H1 (cell line): ENCODE results near the gene SLC35A2. TPM values are rescaled to one million over a fixed set of nuclear protein-coding genes. Genes with fewer than 3 reads are reported as not detected.

ENCODE experiments used
- CTCF ChIA-PET: fragments of 300-600 bp; sonication (Branson Sonifier 250); formaldehyde crosslinking; loops from one replicate; lab custom pipeline; 2021; ENCODE audit not compliant: partially characterized antibody; lab: Charles Lee
- POLR2A ChIA-PET: fragments of 300-600 bp; sonication (Branson Sonifier 250); formaldehyde crosslinking; loops from one replicate; lab custom pipeline; 2021; ENCODE audit warnings: inconsistent platforms; ENCODE audit not compliant: partially characterized antibody; lab: Charles Lee
- DNase-seq, 2 experiments: peaks; one replicate each; pipeline versions ENCODE4 v3.0.0 to v3.0.0-alpha.2; 2010 to 2022; ENCODE audit warnings: low spot score in 2 of 2, low read depth in 1 of 2, mixed read lengths in 1 of 2
- FAIRE-seq: peaks from 2 replicates; lab custom pipeline; 2011; peaks lifted over from hg19 to GRCh38; lab: Jason Lieb, UNC
- H2AFZ ChIP-seq: 2 replicates; pipeline ENCODE4 v1.8.1; 2012; ENCODE audit warnings: low read length, inconsistent platforms
- H2AK5ac ChIP-seq: 2 replicates; pipeline ENCODE4 v1.6.1; 2013; ENCODE audit warnings: low read depth, low read length
- H2BK120ac ChIP-seq: replicated peaks from 2 replicates; pipeline ENCODE3; 2013; ENCODE audit warnings: low read depth, low read length, inconsistent platforms
- H2BK12ac ChIP-seq: 2 replicates; pipeline ENCODE4 v1.6.1; 2013; ENCODE audit warnings: low read depth, low read length
- H2BK15ac ChIP-seq: 2 replicates; pipeline ENCODE4 v1.6.1; 2013; ENCODE audit warnings: low read length
- H2BK20ac ChIP-seq: 2 replicates; pipeline ENCODE4 v1.6.1; 2013; ENCODE audit warnings: low read length
- H2BK5ac ChIP-seq: 2 replicates; pipeline ENCODE4 v1.6.1; 2013; ENCODE audit warnings: low read depth, low read length
- H3K14ac ChIP-seq: 2 replicates; pipeline ENCODE4 v1.6.1; 2013; ENCODE audit warnings: inconsistent platforms; ENCODE audit not compliant: insufficient read length
- H3K18ac ChIP-seq: 2 replicates; pipeline ENCODE4 v1.6.1; 2013; ENCODE audit warnings: low read length; ENCODE audit errors: extremely low read depth
- H3K23ac ChIP-seq: 2 replicates; pipeline ENCODE4 v1.6.1; 2013; ENCODE audit warnings: inconsistent platforms; ENCODE audit not compliant: insufficient read length
- H3K23me2 ChIP-seq: 2 replicates; pipeline ENCODE4 v1.6.1; 2013; ENCODE audit warnings: low read depth, low read length
- H3K27ac ChIP-seq: 2 replicates; pipeline ENCODE4 v1.6.1; 2011; ENCODE audit warnings: low read depth, low read length, inconsistent platforms
- H3K27me3 ChIP-seq, 4 experiments: replicated peaks in 1 of 4; 1 replicate in 1 of 4; 2 replicates in 3 of 4; pipeline versions ENCODE4 v1.6.1 to v1.8.1; 2011 to 2013; ENCODE audit warnings: low read length in 3 of 4, mild to moderate bottlenecking in 3 of 4, inconsistent platforms in 2 of 4, mixed read lengths in 2 of 4, moderate library complexity in 1 of 4; ENCODE audit not compliant: control insufficient read depth in 3 of 4, insufficient read depth in 3 of 4; ENCODE audit errors: extremely low read depth in 1 of 4
- H3K36me3 ChIP-seq, 4 experiments: 2 replicates each; pipeline versions ENCODE4 v1.6.1 to v1.8.1; 2011 to 2013; ENCODE audit warnings: mild to moderate bottlenecking in 4 of 4, low read length in 3 of 4, moderate library complexity in 2 of 4, control low read depth in 1 of 4, inconsistent platforms in 1 of 4; ENCODE audit not compliant: insufficient read depth in 4 of 4, control insufficient read depth in 2 of 4
- H3K4ac ChIP-seq: replicated peaks from 2 replicates; pipeline ENCODE3; 2013; ENCODE audit warnings: low read length, low read depth, mixed read lengths, inconsistent platforms; ENCODE audit not compliant: insufficient read length
- H3K4me1 ChIP-seq, 4 experiments: replicated peaks in 1 of 4; 1 replicate in 1 of 4; 2 replicates in 3 of 4; pipeline versions ENCODE4 v1.6.1 to v1.8.1; 2011 to 2013; ENCODE audit warnings: low read length in 3 of 4, inconsistent platforms in 2 of 4, mixed read lengths in 1 of 4; ENCODE audit not compliant: insufficient read depth in 4 of 4, control insufficient read depth in 3 of 4
- H3K4me2 ChIP-seq, 2 experiments: 2 replicates each; pipeline versions ENCODE4 v1.6.1 to v1.8.1; 2011 to 2013; ENCODE audit warnings: low read depth in 2 of 2, low read length in 2 of 2, control low read depth in 1 of 2, inconsistent platforms in 1 of 2, mild to moderate bottlenecking in 1 of 2; ENCODE audit not compliant: insufficient read depth in 1 of 2
- H3K4me3 ChIP-seq, 4 experiments: fragments of 200-600, 300-600 bp in 1 of 4; sonication (generic), shearing (Covaris generic), sonication (Bioruptor Twin) in 1 of 4; 2 replicates each; pipeline versions ENCODE4 v1.5.1 to v1.8.1; 2011 to 2016; ENCODE audit warnings: low read length in 4 of 4, low read depth in 3 of 4, control low read depth in 2 of 4, inconsistent platforms in 2 of 4, mild to moderate bottlenecking in 2 of 4, mixed read lengths in 1 of 4, moderate library complexity in 1 of 4; ENCODE audit not compliant: insufficient read depth in 2 of 4; ENCODE audit errors: extremely low read depth in 1 of 4
- H3K56ac ChIP-seq: replicated peaks from 2 replicates; pipeline ENCODE3; 2013; ENCODE audit warnings: low read depth, mild to moderate bottlenecking, mixed read lengths, low read length, inconsistent platforms; ENCODE audit not compliant: insufficient read length
- H3K79me1 ChIP-seq: 2 replicates; pipeline ENCODE4 v1.6.1; 2013; ENCODE audit warnings: low read depth, low read length, control low read depth
- H3K79me2 ChIP-seq, 2 experiments: 2 replicates each; pipeline versions ENCODE4 v1.6.1 to v1.8.1; 2012 to 2013; ENCODE audit warnings: low read length in 2 of 2, mild to moderate bottlenecking in 2 of 2, inconsistent platforms in 1 of 2; ENCODE audit not compliant: insufficient read depth in 2 of 2, control insufficient read depth in 1 of 2
- H3K9ac ChIP-seq, 4 experiments: replicated peaks in 1 of 4; 1 replicate in 1 of 4; 2 replicates in 3 of 4; pipeline versions ENCODE4 v1.6.1 to v1.8.1; 2011 to 2013; ENCODE audit warnings: low read depth in 3 of 4, low read length in 3 of 4, control low read depth in 2 of 4, mild to moderate bottlenecking in 2 of 4, moderate library complexity in 2 of 4, inconsistent platforms in 1 of 4; ENCODE audit errors: extremely low read depth in 1 of 4
- H3K9me3 ChIP-seq, 2 experiments: 2 replicates each; pipeline versions ENCODE4 v1.6.1 to v1.8.1; 2012 to 2013; ENCODE audit warnings: mild to moderate bottlenecking in 2 of 2, moderate library complexity in 2 of 2, control low read depth in 1 of 2, inconsistent platforms in 1 of 2, low read depth in 1 of 2, low read length in 1 of 2, mixed read lengths in 1 of 2; ENCODE audit not compliant: insufficient read depth in 2 of 2
- H4K20me1 ChIP-seq, 2 experiments: replicated peaks in 1 of 2; 2 replicates each; pipeline versions ENCODE3 to v1.8.1; 2011 to 2013; ENCODE audit warnings: inconsistent platforms in 2 of 2, low read length in 2 of 2, mild to moderate bottlenecking in 1 of 2; ENCODE audit not compliant: insufficient read depth in 2 of 2, control insufficient read depth in 1 of 2
- H4K5ac ChIP-seq: 2 replicates; pipeline ENCODE4 v1.6.1; 2013; ENCODE audit warnings: low read length, low read depth, mixed read lengths, inconsistent platforms; ENCODE audit not compliant: insufficient read length
- H4K8ac ChIP-seq: 2 replicates; pipeline ENCODE4 v1.8.0; 2013; ENCODE audit warnings: mild to moderate bottlenecking, moderate library complexity, low read length, inconsistent platforms; ENCODE audit not compliant: insufficient read depth; ENCODE audit errors: extremely low read depth
- H4K91ac ChIP-seq: replicated peaks from 2 replicates; pipeline ENCODE3; 2013; ENCODE audit warnings: low read length, mixed read lengths, inconsistent platforms; ENCODE audit not compliant: insufficient read length
- ASH2L ChIP-seq: fragments of 200-600, 300-600 bp; sonication (generic); IDR thresholded peaks from one replicate; pipeline ENCODE4 v1.7.1; 2017; ENCODE audit warnings: low read length
- CEBPB ChIP-seq: IDR thresholded peaks from 2 replicates; pipeline ENCODE4 v1.6.1; 2012; ENCODE audit warnings: low read depth, low read length
- CHD1 ChIP-seq: IDR thresholded peaks from 2 replicates; pipeline ENCODE4 v1.6.1; 2012; ENCODE audit warnings: low read depth, low read length, improper control_type of control experiment
- FOSL1 ChIP-seq: IDR thresholded peaks from 2 replicates; pipeline ENCODE4 v1.6.1; 2011; ENCODE audit warnings: mild to moderate bottlenecking, low read depth, low read length, moderate library complexity; ENCODE audit not compliant: insufficient read depth
- GABPA ChIP-seq: IDR thresholded peaks from 2 replicates; pipeline ENCODE4 v1.6.1; 2011; ENCODE audit warnings: mild to moderate bottlenecking, low read length, moderate library complexity, borderline replicate concordance; ENCODE audit not compliant: insufficient read depth
- HDAC6 ChIP-seq: IDR thresholded peaks from one replicate; pipeline ENCODE4 v1.7.1; 2012; ENCODE audit warnings: low read depth, mild to moderate bottlenecking, inconsistent platforms, low read length, moderate library complexity
- SIN3A ChIP-seq, 2 experiments: IDR thresholded peaks in 1 of 2; conservative IDR thresholded peaks in 1 of 2; 2 replicates each; pipeline ENCODE4 v1.6.1; 2011 to 2012; ENCODE audit warnings: low read length in 2 of 2, improper control_type of control experiment in 1 of 2, low read depth in 1 of 2, mild to moderate bottlenecking in 1 of 2
- SIX5 ChIP-seq: IDR thresholded peaks from 2 replicates; pipeline ENCODE4 v1.6.1; 2011; ENCODE audit warnings: mild to moderate bottlenecking, low read depth, low read length
- SP2 ChIP-seq: IDR thresholded peaks from 2 replicates; pipeline ENCODE4 v1.6.1; 2012; ENCODE audit warnings: mild to moderate bottlenecking, low read length, inconsistent platforms
- WGBS, 2 experiments: shearing (Covaris generic) in 1 of 2; methylation state at CpG; one replicate each; pipeline versions ENCODE4 v1.1.6 to v1.1.7; 2013 to 2015; ENCODE audit warnings: low lambda C conversion rate in 2 of 2, mixed read lengths in 2 of 2, inconsistent platforms in 1 of 2, low coverage in 1 of 2, missing lambda C conversion rate in 1 of 2; ENCODE audit not compliant: insufficient replicate concordance in 2 of 2, insufficient coverage in 1 of 2, insufficient read length in 1 of 2; ENCODE audit errors: extremely low coverage in 1 of 2, missing lambda C conversion rate in 1 of 2; 5-methylcytosine and 5-hydroxymethylcytosine counted together
- polyA plus RNA-seq, 7 experiments: library from polyadenylated mRNA; depleted of rRNA in 3 of 7; stranded (reverse) in 5 of 7; unstranded in 2 of 7; fragments of >200 nt in 5 of 7; fragments of 200-250 nt in 2 of 7; gene quantifications; 1 replicate in 5 of 7; 2 replicates in 1 of 7; 4 replicates in 1 of 7; pipeline versions ENCODE4 v1.2.1 to v1.2.3, GENCODE V29; 2011 to 2013; ENCODE audit warnings: missing spikeins in 2 of 7, mixed read lengths in 2 of 7
- total RNA-seq: library from RNA; stranded (reverse); fragmentation: NEBNext Ultra II Directional; extraction: Animal tissue kit (Norgen Biotek cat#: 25700); gene quantifications from 2 replicates; pipeline ENCODE4 v1.2.1, GENCODE V29; 2021

The SLC35A2 gene
- total and polyA plus RNA-seq, 2 of the 8 experiments (the other 6 are each of a cell fraction or from before 2014, with no cell fraction given): 21.4 to 48.3 TPM

- Histone ChIP-seq H3K27me3 (no peaks in the 10 kb centered on the region), H3K9me3 (no peaks in the 10 kb centered on the region), H2BK12ac (no peak overlapping the region), H3K79me2 (peaks cover 0 to 37% of the 10 kb centered on the region in 2 experiments; a peak in 2 of 4 replicates), H2BK5ac (no peak overlapping the region), H4K91ac (no peak overlapping the region), H2BK20ac (no peak overlapping the region), H3K23ac (no peak overlapping the region), H3K36me3 (peaks cover 0 to 33% (median 11%) of the 10 kb centered on the region in 4 experiments; a peak in 6 of 8 replicates), H3K27ac (no peak overlapping the region), H2BK15ac (no peak overlapping the region), H3K18ac (no peak overlapping the region), H3K4me2 (no peak overlapping the region), H4K5ac (no peak overlapping the region), H3K4me3 (no peak overlapping the region), H3K4me1 (peaks cover 0 to 12% (median 3%) of the 10 kb centered on the region in 4 experiments; a peak in 6 of 7 replicates), H4K8ac (no peak overlapping the region; the same call in 1 of the 2 replicates), H3K56ac (no peak overlapping the region), H4K20me1 (no peaks in the 10 kb centered on the region), H3K79me1 (no peaks in the 10 kb centered on the region), H3K4ac (no peak overlapping the region), H2AK5ac (no peak overlapping the region), H3K23me2 (no peaks in the 10 kb centered on the region), H3K9ac (no peak overlapping the region), H2BK120ac (no peak overlapping the region), H3K14ac (no peak overlapping the region), H2AFZ (no peak overlapping the region)
- TF ChIP-seq FOSL1 (no peak), SIN3A (conservative IDR thresholded peaks at IDR 0.05 in 1 of 2, IDR thresholded peaks at IDR 0.05 in 1 of 2; ENCODE audit: low read depth in 1 of 2, low read length in 2 of 2) (no peak), ASH2L (no peak), SIX5 (no peak), GABPA (no peak), CEBPB (no peak), SP2 (no peak), HDAC6 (no peak), CHD1 (no peak)
- POLR2A ChIA-PET: interaction anchor here (21.5 kb wide), 1 partner anchor 20 kb away, joined by 572 read pairs; the partner anchor contains the start of genes PIM2 and SLC35A2
- FAIRE-seq (no peak), DNase-seq (no peak)
- 90% methylated on average over 7 of the region's 7 CpGs; no CpG with 5 or more reads in 1 of the 2 experiments for WGBS, 2 experiments
- CTCF ChIA-PET: interaction anchor here (1.0 kb wide), 1 partner anchor 23 kb away, joined by 3 read pairs; no protein-coding TSS in a partner anchor
Measured at GRCh38 chrX:48934581-48935300, 23.3 kb upstream of the SLC35A2 start.
